ENCODE measurements around the gene GAS2. TPM values are rescaled to one million over a fixed set of nuclear protein-coding genes. Genes with fewer than 3 reads are reported as not detected.

GAS2 gene
- total RNA-seq, result 10 to 100 TPM; 13.2 to 24.6 TPM

- no peaks in the 10 kb centered on the region for H3K9me3 ChIP-seq
- intact Hi-C loops (cut with DNase I), result no loop called here
- no peak for TF ChIP-seq POLR2A (IDR thresholded peaks at IDR 0.05)
- H3K36me3 ChIP-seq (replicated peaks in 1 of 2; ENCODE audit: insufficient read depth in 1 of 2, low read depth in 2 of 2), result no peaks in the 10 kb centered on the region
- H3K4me3 ChIP-seq, result peak within 1 kb of the TSS; percentile 46 to 54
- peak; percentile 30 for ATAC-seq
- peak within 1 kb of the TSS; percentile 48 to 92 (median 90) for H3K27ac ChIP-seq
- WGBS, 2 donors, result 2 to 6% methylated on average over 8 of the region's 8 CpGs
- no peaks in the 10 kb centered on the region for H3K27me3 ChIP-seq
- peaks cover 19% of the 10 kb centered on the region for H3K4me1 ChIP-seq
- DNase-seq, result peak in 2 of 4 donors; percentile 16 to 40
These were observed at the start of gene GAS2 for GRCh38 chr11:22666325-22666687. GAS2 (plus strand) TSS chr11:22666611; CDS start chr11:22674870, 8,259 bp downstream.

- H3K9me3 ChIP-seq, result no peaks in the 10 kb centered on the region
- intact Hi-C loops (cut with DNase I), result no loop called here
- no peaks in the 10 kb centered on the region for H3K27me3 ChIP-seq
- H3K4me1 ChIP-seq, result peaks cover 7% of the 10 kb centered on the region
- ATAC-seq, result no peak
- no peak overlapping the region for H3K4me3 ChIP-seq
- no peak for TF ChIP-seq POLR2A (IDR thresholded peaks at IDR 0.05)
- TF ChIP-seq, protein P1, sequence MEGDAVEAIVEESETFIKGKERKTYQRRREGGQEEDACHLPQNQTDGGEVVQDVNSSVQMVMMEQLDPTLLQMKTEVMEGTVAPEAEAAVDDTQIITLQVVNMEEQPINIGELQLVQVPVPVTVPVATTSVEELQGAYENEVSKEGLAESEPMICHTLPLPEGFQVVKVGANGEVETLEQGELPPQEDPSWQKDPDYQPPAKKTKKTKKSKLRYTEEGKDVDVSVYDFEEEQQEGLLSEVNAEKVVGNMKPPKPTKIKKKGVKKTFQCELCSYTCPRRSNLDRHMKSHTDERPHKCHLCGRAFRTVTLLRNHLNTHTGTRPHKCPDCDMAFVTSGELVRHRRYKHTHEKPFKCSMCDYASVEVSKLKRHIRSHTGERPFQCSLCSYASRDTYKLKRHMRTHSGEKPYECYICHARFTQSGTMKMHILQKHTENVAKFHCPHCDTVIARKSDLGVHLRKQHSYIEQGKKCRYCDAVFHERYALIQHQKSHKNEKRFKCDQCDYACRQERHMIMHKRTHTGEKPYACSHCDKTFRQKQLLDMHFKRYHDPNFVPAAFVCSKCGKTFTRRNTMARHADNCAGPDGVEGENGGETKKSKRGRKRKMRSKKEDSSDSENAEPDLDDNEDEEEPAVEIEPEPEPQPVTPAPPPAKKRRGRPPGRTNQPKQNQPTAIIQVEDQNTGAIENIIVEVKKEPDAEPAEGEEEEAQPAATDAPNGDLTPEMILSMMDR (IDR thresholded peaks at IDR 0.05), result no peak
- DNase-seq, result no peak
- WGBS, 2 donors, result 88 to 94% methylated on average over 5 of the region's 5 CpGs
- H3K36me3 ChIP-seq (replicated peaks in 1 of 2; ENCODE audit: insufficient read depth in 1 of 2, low read depth in 2 of 2), result no peaks in the 10 kb centered on the region
- H3K27ac ChIP-seq, result no peak overlapping the region
These were observed 48.5 kb upstream of the GAS2 start for GRCh38 chr11:22617868-22618267.

GRCh38 chr11:22624742-22625447 lies 41.5 kb upstream of the GAS2 start:
- Histone ChIP-seq H3K27ac (peak overlapping the region; percentile 94 to 100 (median 96)), H3K27me3 (no peaks in the 10 kb centered on the region), H3K9me3 (no peaks in the 10 kb centered on the region), H3K36me3 (replicated peaks in 1 of 2; ENCODE audit: insufficient read depth in 1 of 2, low read depth in 2 of 2) (no peaks in the 10 kb centered on the region), H3K4me1 (peaks cover 33% of the 10 kb centered on the region), H3K4me3 (peak overlapping the region; percentile 68 to 84)
- DNase-seq, result peak; percentile 76 to 84 (median 80)
- ATAC-seq, result peak; percentile 69
- TF ChIP-seq, protein P1 (IDR thresholded peaks at IDR 0.05), result peak; percentile 26 to 50 (median 43)
- TF ChIP-seq POLR2A (IDR thresholded peaks at IDR 0.05), result no peak
- WGBS, 2 donors, result 1 to 2% methylated on average over 9 to 31 of the region's 31 CpGs
- intact Hi-C loops (cut with DNase I), result no loop called here

DNA sequence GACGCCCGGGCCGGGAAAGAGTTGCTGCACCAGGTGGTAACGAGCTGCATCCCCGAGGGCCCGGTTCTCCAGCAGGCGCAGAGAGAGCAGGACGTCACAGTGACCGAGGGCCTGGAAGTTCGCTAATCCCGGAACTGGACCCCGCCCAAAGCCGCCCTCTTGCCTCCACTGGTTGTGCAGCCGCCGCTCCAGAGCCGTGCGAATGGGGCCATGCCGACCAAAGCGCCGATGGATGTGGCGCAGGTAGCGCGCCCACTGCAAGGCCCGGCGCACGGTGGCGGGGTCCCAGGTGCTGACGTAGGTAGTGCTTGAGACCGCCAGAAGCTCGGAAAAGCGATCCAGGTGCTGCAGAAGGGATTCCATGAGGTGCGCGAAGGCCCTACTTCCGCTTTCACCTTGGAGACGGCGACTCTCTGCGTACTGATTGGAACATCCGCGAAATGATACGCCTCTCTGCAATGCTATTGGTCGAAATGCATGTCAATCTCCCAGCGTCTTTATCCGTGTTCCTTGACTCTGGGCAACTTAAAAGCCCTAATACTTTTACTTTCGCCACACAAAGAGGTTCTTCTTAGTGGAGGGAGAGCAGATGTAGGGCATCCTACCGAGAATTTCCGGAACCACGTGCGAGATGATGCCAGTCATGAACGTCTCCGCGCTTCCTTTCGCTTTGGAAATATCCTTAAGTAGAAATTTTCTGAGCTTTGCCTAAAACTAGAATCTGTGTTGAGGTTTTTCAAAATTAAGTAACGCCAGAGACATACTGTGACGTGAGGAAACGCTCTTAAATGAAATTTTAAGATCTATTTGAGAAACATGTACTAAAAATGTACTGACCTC lies 40.7 kb upstream of the GAS2 start, which contains the start of gene FANCF:
TSS of gene FANCF (minus strand) at position 376 of the 840 bp plus-strand sequence. CDS start at position 363, 13 bp downstream.
- peak within 1 kb of the TSS; percentile 94 to 100 (median 96) for H3K27ac ChIP-seq
- DNase-seq (peak; percentile 96 to 99 (median 97)), ATAC-seq (peak; percentile 98)
- 0% methylated on average over 26 to 44 of the region's 55 CpGs for WGBS, 2 donors
- TF ChIP-seq, protein P1 (IDR thresholded peaks at IDR 0.05), result no peak
- peak; percentile 64 to 84 (median 74) for TF ChIP-seq POLR2A (IDR thresholded peaks at IDR 0.05)
- H3K9me3 ChIP-seq, result no peaks in the 10 kb centered on the region
- H3K36me3 ChIP-seq (replicated peaks in 1 of 2; ENCODE audit: insufficient read depth in 1 of 2, low read depth in 2 of 2), result no peaks in the 10 kb centered on the region
- H3K4me1 ChIP-seq, result peaks cover 33% of the 10 kb centered on the region
- no peaks in the 10 kb centered on the region for H3K27me3 ChIP-seq
- intact Hi-C loops (cut with DNase I), result no loop called here
- peak within 1 kb of the TSS; percentile 68 to 84 for H3K4me3 ChIP-seq

Data from body of pancreas (tissue), 4 donors.